Choroid plexus epithelial cell (primary cell): ENCODE results near the gene LITAF.

Experiments used
- DNase-seq: peaks from one replicate; pipeline ENCODE4 v3.0.0-alpha.2; 2010; ENCODE audit warnings: low read depth
- H3K4me3 ChIP-seq: 2 replicates; pipeline ENCODE4 v1.5.1; 2011; ENCODE audit warnings: low read depth, mild to moderate bottlenecking, control low read depth, low read length, moderate library complexity
- CTCF ChIP-seq: conservative IDR thresholded peaks from 2 replicates; pipeline ENCODE4 v1.5.1; 2011; ENCODE audit warnings: low read depth, mild to moderate bottlenecking, control low read depth, inconsistent platforms, low read length, moderate library complexity

LITAF gene

GRCh38 chr16:11571549-11571948, 15.2 kb downstream of the LITAF start:
- H3K4me3 ChIP-seq = no peak overlapping the region
- TF ChIP-seq CTCF = no peak
- no peak for DNase-seq

- no peak overlapping the region for H3K4me3 ChIP-seq
- DNase-seq = no peak
- TF ChIP-seq CTCF = no peak
Observed at GRCh38 chr16:11570806-11571205, 15.9 kb downstream of the LITAF start.

GRCh38 chr16:11570258-11570657, 16.5 kb downstream of the LITAF start:
- H3K4me3 ChIP-seq = no peak overlapping the region
- no peak for TF ChIP-seq CTCF
- DNase-seq = no peak

- H3K4me3 ChIP-seq = no peak overlapping the region
Observed at GRCh38 chr16:11566398-11566797, 20.3 kb downstream of the LITAF start.

GRCh38 chr16:11565665-11566064, 21.1 kb downstream of the LITAF start:
- no peak for DNase-seq
- TF ChIP-seq CTCF = no peak
- H3K4me3 ChIP-seq = no peak overlapping the region

More at GRCh38 chr16:11566398-11566797, 20.3 kb downstream of the LITAF start:
- no peak for DNase-seq
- no peak for TF ChIP-seq CTCF

GRCh38 chr16:11564046-11564926, 22.4 kb downstream of the LITAF start:
- DNase-seq = no peak

More at GRCh38 chr16:11564046-11564926, 22.4 kb downstream of the LITAF start:
- H3K4me3 ChIP-seq = no peak overlapping the region
- TF ChIP-seq CTCF = no peak
